Tibial artery (tissue), 4 donors: ENCODE measurements around the gene GAK.
A peak's percentile ranks its signal among the peaks of the same experiment; 100 is the strongest.

Experiments used
- DNase-seq, 2 donors: peaks; one replicate each; pipeline ENCODE4 v3.0.0-alpha.2; 2019
- H3K27ac ChIP-seq, 2 donors: fragments of 200-600 bp; sonication (generic) in 1 of 2; 1 replicate in 1 of 2; 2 replicates in 1 of 2; pipeline ENCODE4 v1.5.1; 2018 to 2019; ENCODE audit warnings: mild to moderate bottlenecking in 1 of 2
- H3K27me3 ChIP-seq, 2 donors: fragments of 200-600 bp; sonication (generic) in 1 of 2; one replicate each; pipeline versions ENCODE4 v1.5.1 to v1.6.0; 2016 to 2019
- H3K36me3 ChIP-seq, 3 donors: fragments of 200-600 bp; sonication (generic) in 2 of 3; one replicate each; pipeline ENCODE4 v1.5.1; 2016 to 2019; ENCODE audit warnings: mild to moderate bottlenecking in 2 of 3
- H3K4me1 ChIP-seq, 4 donors: fragments of 200-600 bp; sonication (generic) in 2 of 4; 1 replicate in 3 of 4; 2 replicates in 1 of 4; pipeline ENCODE4 v1.5.1; 2016 to 2019
- H3K4me3 ChIP-seq, 2 donors: fragments of 200-600 bp; sonication (generic) in 1 of 2; 1 replicate in 1 of 2; 2 replicates in 1 of 2; pipeline ENCODE4 v1.5.1; 2018 to 2019; ENCODE audit warnings: mild to moderate bottlenecking in 2 of 2
- H3K9me3 ChIP-seq, 3 donors: fragments of 200-600 bp; sonication (generic) in 1 of 3; one replicate each; pipeline ENCODE4 v1.5.1; 2016 to 2019
- CTCF ChIP-seq, 2 experiments: fragments of 200-600 bp in 1 of 2; fragments of 450-650 bp in 1 of 2; IDR thresholded peaks; one replicate each; pipeline ENCODE4 v1.5.1; 2017 to 2019; ENCODE audit warnings: antibody characterized with exemption in 2 of 2, mild to moderate bottlenecking in 1 of 2, moderate library complexity in 1 of 2
- intact Hi-C: fragments of 100-400 bp; cut with DNase I; formaldehyde crosslinking; loops from one replicate; pipeline ENCODE4 v1.15.0; 2023; ENCODE audit warnings: low total_unique reads

Gene GAK

GRCh38 chr4:917992-918391 is 14.1 kb downstream of the GAK start:
- intact Hi-C loops: no loop called here
- H3K4me1 ChIP-seq: peaks cover 0 to 12% (median 3%) of the 10 kb centered on the region in 4 donors
- no peak for TF ChIP-seq CTCF (IDR thresholded peaks at IDR 0.05)

GRCh38 chr4:917466-917865 is 14.7 kb downstream of the GAK start:
- DNase-seq: peak; percentile 5 to 9
- no peaks in the 10 kb centered on the region for H3K27me3 ChIP-seq
- intact Hi-C loops: no loop called here
- peaks cover 0 to 12% (median 3%) of the 10 kb centered on the region in 4 donors for H3K4me1 ChIP-seq
- peaks cover 4 to 10% (median 6%) of the 10 kb centered on the region in 3 donors for H3K36me3 ChIP-seq
- H3K9me3 ChIP-seq: no peaks in the 10 kb centered on the region
- H3K27ac ChIP-seq: no peak overlapping the region
- no peak for TF ChIP-seq CTCF (IDR thresholded peaks at IDR 0.05)
- H3K4me3 ChIP-seq: no peak overlapping the region

More at GRCh38 chr4:917992-918391, 14.1 kb downstream of the GAK start:
- peaks cover under 1 to 8% (median 4%) of the 10 kb centered on the region in 3 donors for H3K36me3 ChIP-seq
- no peak for DNase-seq
- no peak overlapping the region for H3K4me3 ChIP-seq
- H3K27me3 ChIP-seq: no peaks in the 10 kb centered on the region
- H3K9me3 ChIP-seq: no peaks in the 10 kb centered on the region
- no peak overlapping the region for H3K27ac ChIP-seq

GRCh38 chr4:915595-915994 is 16.5 kb downstream of the GAK start:
- Histone ChIP-seq H3K4me3 (no peak overlapping the region), H3K9me3 (no peaks in the 10 kb centered on the region), H3K27ac (no peak overlapping the region), H3K36me3 (peaks cover 19 to 29% (median 20%) of the 10 kb centered on the region in 3 donors), H3K4me1 (peaks cover 0 to 12% (median 3%) of the 10 kb centered on the region in 4 donors), H3K27me3 (no peaks in the 10 kb centered on the region)
- DNase-seq: peak; percentile 21 to 29
- intact Hi-C loops: no loop called here
- TF ChIP-seq CTCF (IDR thresholded peaks at IDR 0.05): no peak

- no peak for TF ChIP-seq CTCF (IDR thresholded peaks at IDR 0.05)
These were observed 17.1 kb downstream of the GAK start for GRCh38 chr4:915041-915474.

GRCh38 chr4:914531-914930 is 17.6 kb downstream of the GAK start:
- Histone ChIP-seq H3K4me3 (no peak overlapping the region), H3K36me3 (peaks cover 19 to 39% (median 20%) of the 10 kb centered on the region in 3 donors), H3K4me1 (peaks cover 0 to 12% (median 3%) of the 10 kb centered on the region in 4 donors), H3K27me3 (no peaks in the 10 kb centered on the region), H3K9me3 (no peaks in the 10 kb centered on the region), H3K27ac (no peak overlapping the region)
- TF ChIP-seq CTCF (IDR thresholded peaks at IDR 0.05): no peak
- intact Hi-C loops: no loop called here
- peak; percentile 12 to 19 for DNase-seq

More at GRCh38 chr4:915041-915474, 17.1 kb downstream of the GAK start:
- DNase-seq: peak; percentile 8 to 49
- Histone ChIP-seq H3K4me1 (peaks cover 0 to 12% (median 3%) of the 10 kb centered on the region in 4 donors), H3K36me3 (peaks cover 19 to 34% (median 20%) of the 10 kb centered on the region in 3 donors), H3K27me3 (no peaks in the 10 kb centered on the region), H3K9me3 (no peaks in the 10 kb centered on the region), H3K27ac (no peak overlapping the region), H3K4me3 (no peak overlapping the region)
- intact Hi-C loops: no loop called here

- Histone ChIP-seq H3K36me3 (peaks cover 19 to 49% (median 20%) of the 10 kb centered on the region in 3 donors), H3K27ac (no peak overlapping the region), H3K9me3 (no peaks in the 10 kb centered on the region), H3K27me3 (no peaks in the 10 kb centered on the region), H3K4me1 (peaks cover 0 to 12% (median 3%) of the 10 kb centered on the region in 4 donors), H3K4me3 (no peak overlapping the region)
- intact Hi-C loops: no loop called here
- no peak for TF ChIP-seq CTCF (IDR thresholded peaks at IDR 0.05)
- DNase-seq: no peak
These were observed 18.9 kb downstream of the GAK start for GRCh38 chr4:913280-913618.
